ENCODE measurements around the gene IPO13.

The IPO13 gene

GRCh38 chr1:43949678-43950077 is 2.9 kb downstream of the IPO13 start:
- DNase-seq (ENCODE audit: extremely low read depth, insufficient read length), result no peak
- no peak for TF ChIP-seq CTCF (IDR thresholded peaks at IDR 0.05; ENCODE audit: insufficient read depth, low read length, poor library complexity, severe bottlenecking)
- Histone ChIP-seq H3K36me3 (ENCODE audit: control insufficient read depth, insufficient read depth, low read length) (peaks cover 4% of the 10 kb centered on the region), H3K27me3 (replicated peaks; ENCODE audit: control insufficient read depth, insufficient read depth, low read length) (no peaks in the 10 kb centered on the region), H3K4me3 (replicated peaks; ENCODE audit: low read depth, low read length) (no peak overlapping the region)

- no peak for TF ChIP-seq CTCF (IDR thresholded peaks at IDR 0.05; ENCODE audit: insufficient read depth, low read length, poor library complexity, severe bottlenecking)
- Histone ChIP-seq H3K4me3 (replicated peaks; ENCODE audit: low read depth, low read length) (no peak overlapping the region), H3K36me3 (ENCODE audit: control insufficient read depth, insufficient read depth, low read length) (peaks cover 4% of the 10 kb centered on the region), H3K27me3 (replicated peaks; ENCODE audit: control insufficient read depth, insufficient read depth, low read length) (no peaks in the 10 kb centered on the region)
- DNase-seq (ENCODE audit: extremely low read depth, insufficient read length), result no peak
Measured at GRCh38 chr1:43951021-43951985, 4.6 kb downstream of the IPO13 start.

DNA sequence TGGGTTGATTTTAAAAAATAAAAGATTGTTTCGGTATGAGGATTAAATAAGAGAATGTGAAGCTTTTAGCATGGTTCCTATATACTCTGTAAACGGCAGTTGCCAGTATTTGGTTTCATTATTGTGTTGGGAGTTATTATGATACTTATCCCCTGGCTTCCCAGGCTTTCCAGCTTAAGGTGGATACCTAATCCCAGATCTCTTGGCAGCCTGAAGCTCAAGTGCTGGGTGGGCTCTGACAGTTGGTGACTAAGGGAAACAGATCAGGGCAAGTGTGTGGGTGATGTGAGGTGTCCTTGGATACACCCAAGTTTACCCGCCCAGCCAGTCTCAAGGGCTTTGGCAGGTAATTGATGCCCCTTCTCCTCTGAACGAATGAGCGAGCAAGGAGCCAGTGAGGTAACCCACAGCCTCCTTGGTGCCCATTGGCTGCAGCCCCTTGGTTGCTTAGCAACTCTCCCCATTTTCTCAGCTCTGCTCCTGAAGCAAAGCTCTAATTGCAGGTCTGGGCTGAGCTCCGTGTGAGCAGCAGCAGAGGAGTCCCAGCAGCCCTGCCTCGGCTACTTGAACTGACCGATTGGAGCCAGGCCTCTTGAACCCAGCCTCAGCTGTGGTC is 6.1 kb downstream of the IPO13 start:
- Histone ChIP-seq H3K27me3 (replicated peaks; ENCODE audit: control insufficient read depth, insufficient read depth, low read length) (no peaks in the 10 kb centered on the region), H3K36me3 (ENCODE audit: control insufficient read depth, insufficient read depth, low read length) (peaks cover 5% of the 10 kb centered on the region), H3K4me3 (replicated peaks; ENCODE audit: low read depth, low read length) (no peak overlapping the region)
- no peak for TF ChIP-seq CTCF (IDR thresholded peaks at IDR 0.05; ENCODE audit: insufficient read depth, low read length, poor library complexity, severe bottlenecking)
- DNase-seq (ENCODE audit: extremely low read depth, insufficient read length), result no peak

GRCh38 chr1:43953361-43953760 is 6.6 kb downstream of the IPO13 start:
- Histone ChIP-seq H3K4me3 (replicated peaks; ENCODE audit: low read depth, low read length) (no peak overlapping the region), H3K27me3 (replicated peaks; ENCODE audit: control insufficient read depth, insufficient read depth, low read length) (no peaks in the 10 kb centered on the region), H3K36me3 (ENCODE audit: control insufficient read depth, insufficient read depth, low read length) (peaks cover 6% of the 10 kb centered on the region)
- no peak for DNase-seq (ENCODE audit: extremely low read depth, insufficient read length)
- TF ChIP-seq CTCF (IDR thresholded peaks at IDR 0.05; ENCODE audit: insufficient read depth, low read length, poor library complexity, severe bottlenecking), result no peak

DNA sequence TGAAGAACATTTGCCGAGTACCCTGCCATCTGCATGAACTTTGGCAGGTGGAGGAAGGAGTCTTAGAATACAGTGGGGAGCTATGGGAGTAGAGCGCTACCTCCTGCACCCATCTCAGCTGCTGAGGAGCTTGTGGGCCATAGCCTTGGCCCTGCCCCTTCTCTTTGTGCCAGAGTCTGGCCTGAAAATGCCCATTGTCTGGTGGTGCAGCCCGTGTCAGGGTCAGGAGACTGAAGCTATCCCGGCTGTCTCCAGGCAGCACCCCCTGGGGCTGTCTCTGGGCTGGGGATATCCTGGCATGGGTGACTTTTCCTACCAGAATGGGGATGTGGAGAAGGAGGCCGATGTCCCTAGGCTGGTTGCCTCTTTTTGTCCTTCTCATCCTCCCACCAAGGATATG is 7.3 kb downstream of the IPO13 start:
- TF ChIP-seq CTCF (IDR thresholded peaks at IDR 0.05; ENCODE audit: insufficient read depth, low read length, poor library complexity, severe bottlenecking), result no peak
- Histone ChIP-seq H3K36me3 (ENCODE audit: control insufficient read depth, insufficient read depth, low read length) (peaks cover 6% of the 10 kb centered on the region), H3K27me3 (replicated peaks; ENCODE audit: control insufficient read depth, insufficient read depth, low read length) (no peaks in the 10 kb centered on the region), H3K4me3 (replicated peaks; ENCODE audit: low read depth, low read length) (no peak overlapping the region)
- DNase-seq (ENCODE audit: extremely low read depth, insufficient read length), result no peak
